Gastrocnemius medialis (tissue), 4 donors: ENCODE measurements around the gene SAE1.

Experiments
- POLR2A ChIP-seq, 2 donors: fragments of 450-650 bp; IDR thresholded peaks; one replicate each; pipeline ENCODE4 v1.6.1; 2017; ENCODE audit warnings: antibody characterized with exemption in 2 of 2, mild to moderate bottlenecking in 2 of 2, moderate library complexity in 2 of 2
- TF ChIP-seq, protein P1 (sequence below), 5 experiments: fragments of 450-650 bp in 3 of 5; fragments of 200-600 bp in 2 of 5; sonication (generic) in 2 of 5; IDR thresholded peaks in 4 of 5; conservative IDR thresholded peaks in 1 of 5; 1 replicate in 4 of 5; 2 replicates in 1 of 5; pipeline ENCODE4 v1.5.1; 2016 to 2019; ENCODE audit warnings: antibody characterized with exemption in 5 of 5, mild to moderate bottlenecking in 3 of 5, moderate library complexity in 3 of 5

- TF ChIP-seq, protein P1, sequence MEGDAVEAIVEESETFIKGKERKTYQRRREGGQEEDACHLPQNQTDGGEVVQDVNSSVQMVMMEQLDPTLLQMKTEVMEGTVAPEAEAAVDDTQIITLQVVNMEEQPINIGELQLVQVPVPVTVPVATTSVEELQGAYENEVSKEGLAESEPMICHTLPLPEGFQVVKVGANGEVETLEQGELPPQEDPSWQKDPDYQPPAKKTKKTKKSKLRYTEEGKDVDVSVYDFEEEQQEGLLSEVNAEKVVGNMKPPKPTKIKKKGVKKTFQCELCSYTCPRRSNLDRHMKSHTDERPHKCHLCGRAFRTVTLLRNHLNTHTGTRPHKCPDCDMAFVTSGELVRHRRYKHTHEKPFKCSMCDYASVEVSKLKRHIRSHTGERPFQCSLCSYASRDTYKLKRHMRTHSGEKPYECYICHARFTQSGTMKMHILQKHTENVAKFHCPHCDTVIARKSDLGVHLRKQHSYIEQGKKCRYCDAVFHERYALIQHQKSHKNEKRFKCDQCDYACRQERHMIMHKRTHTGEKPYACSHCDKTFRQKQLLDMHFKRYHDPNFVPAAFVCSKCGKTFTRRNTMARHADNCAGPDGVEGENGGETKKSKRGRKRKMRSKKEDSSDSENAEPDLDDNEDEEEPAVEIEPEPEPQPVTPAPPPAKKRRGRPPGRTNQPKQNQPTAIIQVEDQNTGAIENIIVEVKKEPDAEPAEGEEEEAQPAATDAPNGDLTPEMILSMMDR (IDR thresholded peaks at IDR 0.05 in 4 of 5, conservative IDR thresholded peaks at IDR 0.05 in 1 of 5), result no peak
- TF ChIP-seq POLR2A (IDR thresholded peaks at IDR 0.05), result no peak
Observed at GRCh38 chr19:47120470-47121067, 10.1 kb upstream of the SAE1 start.
